OCI-LY1 (cell line): ENCODE results near the gene INKA2.

ENCODE experiments used
- H2AFZ ChIP-seq: fragments of 200-600 bp; sonication (generic), shearing (Covaris generic); 2 replicates; pipeline ENCODE4 v1.6.0; 2014; ENCODE audit warnings: antibody characterized with exemption, mild to moderate bottlenecking, low read length
- H3F3A ChIP-seq: fragments of 200-600 bp; sonication (generic), shearing (Covaris generic); 2 replicates; pipeline ENCODE4 v1.6.0; 2014; ENCODE audit warnings: mild to moderate bottlenecking, antibody characterized with exemption, low read length, moderate library complexity; ENCODE audit not compliant: insufficient read depth
- H3K27ac ChIP-seq: fragments of 200-600 bp; sonication (generic); 2 replicates; pipeline ENCODE4 v1.5.1; 2014; ENCODE audit warnings: low read length, mixed run types, mild to moderate bottlenecking, low read depth; ENCODE audit not compliant: poor library complexity, severe bottlenecking
- H3K27me3 ChIP-seq: fragments of 200-600 bp; sonication (generic); 2 replicates; pipeline ENCODE4 v1.6.0; 2014; ENCODE audit warnings: antibody characterized with exemption, mild to moderate bottlenecking, low read length, moderate library complexity; ENCODE audit not compliant: insufficient read depth
- H3K36me3 ChIP-seq: fragments of 200-600 bp; sonication (generic); 2 replicates; pipeline ENCODE4 v1.6.1; 2014; ENCODE audit warnings: mild to moderate bottlenecking, antibody characterized with exemption, low read length, moderate library complexity, mixed read lengths; ENCODE audit not compliant: insufficient read depth
- H3K4me1 ChIP-seq: fragments of 200-600 bp; sonication (generic); 2 replicates; pipeline ENCODE4 v1.5.1; 2014; ENCODE audit warnings: mild to moderate bottlenecking, low read length, moderate library complexity; ENCODE audit not compliant: insufficient read depth, severe bottlenecking
- H3K4me2 ChIP-seq: fragments of 200-600 bp; sonication (generic), shearing (Covaris generic); 2 replicates; pipeline ENCODE4 v1.6.1; 2014; ENCODE audit warnings: low read length
- H3K4me3 ChIP-seq: fragments of 200-600 bp; sonication (generic); 2 replicates; pipeline ENCODE4 v1.5.1; 2014; ENCODE audit warnings: low read length, low read depth, mild to moderate bottlenecking, mixed read lengths; ENCODE audit not compliant: poor library complexity, severe bottlenecking
- H3K79me2 ChIP-seq: fragments of 200-600 bp; shearing (Covaris generic); 2 replicates; pipeline ENCODE4 v1.6.1; 2016; ENCODE audit warnings: mixed run types, low read length, mixed read lengths; ENCODE audit not compliant: insufficient read depth
- H3K9ac ChIP-seq: fragments of 200-600 bp; sonication (generic), shearing (Covaris generic); 2 replicates; pipeline ENCODE4 v1.6.1; 2014; ENCODE audit warnings: mild to moderate bottlenecking, low read length, mixed read lengths
- H3K9me2 ChIP-seq: fragments of 200-600 bp; sonication (generic), shearing (Covaris generic); 2 replicates; pipeline ENCODE4 v1.6.1; 2014; ENCODE audit warnings: low read depth, mild to moderate bottlenecking, low read length, mixed read lengths
- H3K9me3 ChIP-seq: fragments of 200-600 bp; shearing (Covaris generic); 2 replicates; pipeline ENCODE4 v1.6.1; 2014; ENCODE audit warnings: low read length, mixed read lengths
- H4K20me1 ChIP-seq: fragments of 200-600 bp; sonication (generic), shearing (Covaris generic); 2 replicates; pipeline ENCODE4 v1.6.0; 2016; ENCODE audit warnings: mild to moderate bottlenecking, low read length; ENCODE audit not compliant: insufficient read depth
- CTCF ChIP-seq: fragments of 200-600 bp; sonication (generic), shearing (Covaris generic); IDR thresholded peaks from 2 replicates; pipeline ENCODE4 v1.5.1; 2017; ENCODE audit warnings: mild to moderate bottlenecking, antibody characterized with exemption, low read length, moderate library complexity, mixed read lengths
- EZH2 ChIP-seq: fragments of 200-600 bp; sonication (generic), shearing (Covaris generic); IDR thresholded peaks from 2 replicates; pipeline ENCODE4 v1.8.0; 2017; ENCODE audit warnings: borderline replicate concordance, mixed run types, mild to moderate bottlenecking, antibody characterized with exemption, low read length, moderate library complexity, mixed read lengths

Gene INKA2

GRCh38 chr1:111706921-111707320, 32.3 kb downstream of the INKA2 start:
- H4K20me1 ChIP-seq = no peaks in the 10 kb centered on the region
- H3K9me3 ChIP-seq = no peaks in the 10 kb centered on the region
- no peaks in the 10 kb centered on the region for H3F3A ChIP-seq
- no peak overlapping the region for H3K9ac ChIP-seq
- H3K27me3 ChIP-seq = no peaks in the 10 kb centered on the region
- H3K4me2 ChIP-seq = no peak overlapping the region
- H3K4me1 ChIP-seq = no peaks in the 10 kb centered on the region
- no peaks in the 10 kb centered on the region for H3K79me2 ChIP-seq
- no peaks in the 10 kb centered on the region for H3K9me2 ChIP-seq
- no peak overlapping the region for H3K27ac ChIP-seq
- H2AFZ ChIP-seq = no peak overlapping the region
- peaks cover 65% of the 10 kb centered on the region; the same call in 1 of the 2 replicates for H3K36me3 ChIP-seq
- H3K4me3 ChIP-seq = no peak overlapping the region
- TF ChIP-seq EZH2 = no peak
- no peak for TF ChIP-seq CTCF

- Histone ChIP-seq H3K9me3 (no peaks in the 10 kb centered on the region), H3K27me3 (no peaks in the 10 kb centered on the region), H3K27ac (no peak overlapping the region), H4K20me1 (no peaks in the 10 kb centered on the region), H3K4me2 (no peak overlapping the region), H3K9me2 (no peaks in the 10 kb centered on the region), H3K4me1 (no peaks in the 10 kb centered on the region), H3K36me3 (peaks cover 71% of the 10 kb centered on the region; the same call in 1 of the 2 replicates), H3F3A (no peaks in the 10 kb centered on the region), H3K9ac (no peak overlapping the region), H3K79me2 (no peaks in the 10 kb centered on the region), H3K4me3 (no peak overlapping the region), H2AFZ (no peak overlapping the region)
- TF ChIP-seq CTCF = no peak
- TF ChIP-seq EZH2 = no peak
These were observed 33.4 kb downstream of the INKA2 start for GRCh38 chr1:111705841-111706240.

- no peak overlapping the region for H3K4me2 ChIP-seq
- TF ChIP-seq EZH2 (no peak), CTCF (no peak)
- H3K27ac ChIP-seq = no peak overlapping the region
- H3K36me3 ChIP-seq = peaks cover 79% of the 10 kb centered on the region
- H3K4me3 ChIP-seq = no peak overlapping the region
- no peaks in the 10 kb centered on the region for H3F3A ChIP-seq
- no peaks in the 10 kb centered on the region for H3K9me3 ChIP-seq
- H3K79me2 ChIP-seq = no peaks in the 10 kb centered on the region
- H2AFZ ChIP-seq = no peak overlapping the region
- H4K20me1 ChIP-seq = no peaks in the 10 kb centered on the region
- no peaks in the 10 kb centered on the region for H3K4me1 ChIP-seq
- H3K27me3 ChIP-seq = no peaks in the 10 kb centered on the region
- no peak overlapping the region for H3K9ac ChIP-seq
- H3K9me2 ChIP-seq = no peaks in the 10 kb centered on the region
These were observed 34.4 kb downstream of the INKA2 start for GRCh38 chr1:111704776-111705175.
